Stimulated activated CD8-positive, alpha-beta memory T cell treated with anti-CD3 and anti-CD28 coated beads, Interleukin-15, amount 100 ng/mL, for 48 hours (primary cell): ENCODE measurements around the gene CYP21A2.
"Not testable (repeated sequence)": the region's sequence is repeated elsewhere in the genome, so short reads cannot be mapped to it uniquely, and the experiment has no call there.

Experiments
- DNase-seq, 2 donors: peaks; one replicate each; pipeline ENCODE4 v3.0.0-alpha.2; 2020; ENCODE audit warnings: low read depth in 2 of 2

The CYP21A2 gene

DNA sequence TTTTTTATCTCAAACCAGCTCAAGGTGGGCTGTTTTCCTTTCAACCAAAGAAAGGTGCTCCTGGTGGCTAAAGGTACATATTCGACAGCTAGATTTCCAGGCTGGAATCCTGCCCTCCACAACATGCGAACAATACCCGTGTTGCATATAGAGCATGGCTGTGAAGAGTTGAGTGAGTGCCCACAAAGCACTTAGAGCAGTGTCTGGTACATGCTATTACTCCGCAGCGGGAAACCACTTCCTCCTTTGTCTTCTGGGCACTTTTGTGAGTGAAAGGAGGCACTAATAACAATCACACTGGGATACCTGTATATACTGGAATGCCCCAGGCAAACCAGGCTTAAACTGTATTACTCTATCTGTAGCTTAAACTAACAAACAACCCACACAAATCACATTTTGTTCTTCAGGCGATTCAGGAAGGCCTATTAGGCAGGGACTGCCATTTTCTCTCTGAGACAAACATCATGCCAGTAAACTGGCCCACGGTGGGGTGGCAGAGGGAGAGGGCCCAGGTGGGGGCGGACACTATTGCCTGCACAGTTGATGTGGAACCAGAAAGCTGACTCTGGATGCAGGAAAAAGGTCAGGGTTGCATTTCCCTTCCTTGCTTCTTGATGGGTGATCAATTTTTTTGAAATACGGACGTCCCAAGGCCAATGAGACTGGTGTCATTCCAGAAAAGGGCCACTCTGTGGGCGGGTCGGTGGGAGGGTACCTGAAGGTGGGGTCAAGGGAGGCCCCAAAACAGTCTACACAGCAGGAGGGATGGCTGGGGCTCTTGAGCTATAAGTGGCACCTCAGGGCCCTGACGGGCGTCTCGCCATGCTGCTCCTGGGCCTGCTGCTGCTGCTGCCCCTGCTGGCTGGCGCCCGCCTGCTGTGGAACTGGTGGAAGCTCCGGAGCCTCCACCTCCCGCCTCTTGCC is at the start of gene CYP21A2:
Gene CYP21A2 (plus strand): TSS at position 818 of the 927 bp plus-strand sequence. CDS start 8 bp downstream, at position 826.
- DNase-seq: not testable (repeated sequence)

DNA sequence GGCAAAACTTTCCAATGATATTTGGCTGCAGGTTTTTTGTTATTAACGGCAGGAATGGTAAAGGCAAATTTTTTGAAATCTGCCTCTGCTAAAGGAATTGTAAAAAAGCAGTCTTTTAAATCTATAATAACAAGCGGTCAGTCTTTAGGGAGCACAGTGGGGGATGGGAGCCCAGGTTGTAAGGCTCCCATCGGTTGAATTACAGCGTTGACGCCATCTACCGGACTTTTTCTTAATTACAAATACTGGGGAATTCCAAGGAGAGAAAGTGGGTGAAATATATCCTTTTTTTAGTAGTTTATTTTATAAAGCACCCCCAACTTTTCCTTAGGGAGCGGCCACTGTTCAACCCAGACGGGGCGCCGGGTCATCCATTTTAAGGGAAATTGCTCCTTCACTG is 48.9 kb upstream of the CYP21A2 start:
- DNase-seq: not testable (repeated sequence)

DNA sequence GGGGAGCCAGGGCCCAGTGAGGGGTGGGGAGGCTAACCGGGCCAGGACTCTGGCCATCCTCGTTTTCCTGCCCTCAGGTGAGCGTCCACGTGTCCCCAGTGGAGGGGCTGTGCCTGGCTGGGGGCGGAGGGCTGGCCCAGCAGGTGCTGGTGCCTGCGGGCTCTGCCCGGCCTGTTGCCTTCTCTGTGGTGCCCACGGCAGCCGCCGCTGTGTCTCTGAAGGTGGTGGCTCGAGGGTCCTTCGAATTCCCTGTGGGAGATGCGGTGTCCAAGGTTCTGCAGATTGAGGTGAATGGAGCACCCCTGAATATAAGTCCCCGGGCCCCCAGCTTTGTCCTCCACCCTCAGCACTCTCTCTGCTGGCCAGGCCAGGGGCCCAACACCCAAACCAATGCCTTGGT is 43.8 kb upstream of the CYP21A2 start:
- not testable (repeated sequence) for DNase-seq

DNA sequence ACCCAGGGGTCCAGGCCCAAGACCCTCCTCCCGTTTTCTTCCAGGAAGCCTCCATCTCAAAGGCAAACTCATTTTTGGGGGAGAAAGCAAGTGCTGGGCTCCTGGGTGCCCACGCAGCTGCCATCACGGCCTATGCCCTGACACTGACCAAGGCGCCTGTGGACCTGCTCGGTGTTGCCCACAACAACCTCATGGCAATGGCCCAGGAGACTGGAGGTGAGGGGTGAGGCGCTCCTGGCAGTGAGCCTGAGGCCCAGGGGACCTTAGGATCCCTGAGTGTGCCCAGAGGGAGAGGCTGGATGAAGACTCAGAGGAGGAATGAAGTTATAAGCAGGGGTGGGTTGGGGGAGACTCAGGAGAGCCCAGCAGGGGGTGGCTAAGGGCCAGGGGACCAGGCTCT is 41.8 kb upstream of the CYP21A2 start:
- not testable (repeated sequence) for DNase-seq

DNA sequence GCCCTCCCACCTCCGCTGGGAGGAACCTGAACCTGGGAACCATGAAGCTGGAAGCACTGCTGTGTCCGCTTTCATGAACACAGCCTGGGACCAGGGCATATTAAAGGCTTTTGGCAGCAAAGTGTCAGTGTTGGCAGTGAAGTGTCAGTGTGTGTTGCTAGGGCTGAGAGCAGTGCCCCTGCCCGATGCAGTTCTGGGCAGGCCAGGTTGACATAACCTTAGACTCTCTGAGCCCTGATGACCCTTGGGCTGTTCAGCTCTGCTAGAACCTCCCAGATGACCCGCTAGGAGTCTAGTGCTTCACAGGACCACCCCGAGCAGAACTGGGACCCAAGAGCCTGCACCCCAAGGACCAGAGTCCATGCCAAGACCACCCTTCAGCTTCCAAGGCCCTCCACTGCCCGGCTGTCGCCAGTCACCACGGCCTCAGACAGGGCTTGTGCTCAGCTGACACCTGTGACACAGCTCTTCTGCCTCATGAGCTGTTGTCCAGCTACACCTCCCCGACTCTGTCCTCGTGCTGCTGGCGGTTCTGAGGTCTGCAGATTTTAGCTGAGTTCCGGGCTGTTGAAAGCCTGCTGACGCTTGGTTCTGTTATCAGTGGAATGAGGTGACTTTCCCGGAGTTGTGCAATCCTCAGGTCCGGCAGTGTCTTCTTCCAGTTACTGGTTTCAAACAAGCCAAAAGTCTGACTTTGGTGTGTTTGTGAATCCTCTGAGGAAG is 35.5 kb upstream of the CYP21A2 start:
- DNase-seq: not testable (repeated sequence)

DNA sequence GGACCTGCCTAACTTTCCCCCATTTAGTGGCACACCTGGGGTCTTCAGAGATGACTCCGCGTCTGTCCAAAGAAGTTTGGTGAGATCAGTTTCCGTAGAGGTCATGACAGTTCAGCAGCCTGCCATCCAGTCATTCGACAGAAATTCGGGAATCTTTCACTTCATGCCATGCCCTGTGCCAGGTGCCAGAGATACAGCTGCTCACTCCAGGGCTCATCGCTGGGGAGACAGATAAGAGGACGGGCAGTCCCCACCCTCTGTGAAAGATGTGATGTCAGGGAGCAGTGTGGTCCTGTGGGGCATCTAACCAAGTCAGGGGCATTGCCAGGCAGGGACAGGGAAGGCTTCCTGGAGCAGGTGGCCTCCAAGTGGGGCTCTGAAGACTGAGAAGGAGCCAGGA is 34.9 kb upstream of the CYP21A2 start:
- not testable (repeated sequence) for DNase-seq

DNA sequence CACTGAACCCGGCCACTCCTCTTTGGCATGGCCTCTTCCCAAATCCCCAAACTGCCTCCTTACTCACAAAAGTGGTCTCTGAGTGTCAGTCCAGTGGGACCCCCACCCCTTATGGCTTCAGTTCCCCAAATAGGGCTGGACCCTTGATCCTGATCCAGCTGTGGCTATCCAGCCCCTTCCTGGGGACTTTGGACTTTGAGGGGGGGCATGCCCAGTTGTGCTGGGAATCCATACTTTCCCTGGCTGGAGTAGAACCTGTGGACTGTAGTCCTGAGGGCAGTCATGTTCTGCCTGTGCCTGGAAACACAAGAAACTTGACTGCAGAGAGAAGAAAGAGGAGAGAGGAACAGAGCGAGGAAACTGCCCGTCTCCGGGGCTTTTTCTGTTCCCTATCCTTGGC is 33.8 kb upstream of the CYP21A2 start:
- not testable (repeated sequence) for DNase-seq

DNA sequence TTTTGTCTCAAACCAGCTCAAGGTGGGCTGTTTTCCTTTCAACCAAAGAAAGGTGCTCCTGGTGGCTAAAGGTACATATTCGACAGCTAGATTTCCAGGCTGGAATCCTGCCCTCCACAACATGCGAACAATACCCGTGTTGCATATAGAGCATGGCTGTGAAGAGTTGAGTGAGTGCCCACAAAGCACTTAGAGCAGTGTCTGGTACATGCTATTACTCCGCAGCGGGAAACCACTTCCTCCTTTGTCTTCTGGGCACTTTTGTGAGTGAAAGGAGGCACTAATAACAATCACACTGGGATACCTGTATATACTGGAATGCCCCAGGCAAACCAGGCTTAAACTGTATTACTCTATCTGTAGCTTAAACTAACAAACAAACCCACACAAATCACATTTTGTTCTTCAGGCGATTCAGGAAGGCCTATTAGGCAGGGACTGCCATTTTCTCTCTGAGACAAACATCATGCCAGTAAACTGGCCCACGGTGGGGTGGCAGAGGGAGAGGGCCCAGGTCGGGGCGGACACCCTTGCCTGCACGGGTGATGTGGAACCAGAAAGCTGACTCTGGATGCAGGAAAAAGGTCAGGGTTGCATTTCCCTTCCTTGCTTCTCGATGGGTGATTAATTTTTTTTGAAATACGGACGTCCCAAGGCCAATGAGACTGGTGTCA is 33.2 kb upstream of the CYP21A2 start:
- DNase-seq: not testable (repeated sequence)

DNA sequence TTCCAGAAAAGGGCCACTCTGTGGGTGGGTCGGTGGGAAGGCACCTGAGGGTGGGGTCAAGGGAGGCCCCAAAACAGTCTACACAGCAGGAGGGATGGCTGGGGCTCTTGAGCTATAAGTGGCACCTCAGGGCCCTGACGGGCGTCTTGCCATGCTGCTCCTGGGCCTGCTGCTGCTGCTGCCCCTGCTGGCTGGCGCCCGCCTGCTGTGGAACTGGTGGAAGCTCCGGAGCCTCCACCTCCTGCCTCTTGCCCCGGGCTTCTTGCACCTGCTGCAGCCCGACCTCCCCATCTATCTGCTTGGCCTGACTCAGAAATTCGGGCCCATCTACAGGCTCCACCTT is 32.7 kb upstream of the CYP21A2 start:
- not testable (repeated sequence) for DNase-seq

DNA sequence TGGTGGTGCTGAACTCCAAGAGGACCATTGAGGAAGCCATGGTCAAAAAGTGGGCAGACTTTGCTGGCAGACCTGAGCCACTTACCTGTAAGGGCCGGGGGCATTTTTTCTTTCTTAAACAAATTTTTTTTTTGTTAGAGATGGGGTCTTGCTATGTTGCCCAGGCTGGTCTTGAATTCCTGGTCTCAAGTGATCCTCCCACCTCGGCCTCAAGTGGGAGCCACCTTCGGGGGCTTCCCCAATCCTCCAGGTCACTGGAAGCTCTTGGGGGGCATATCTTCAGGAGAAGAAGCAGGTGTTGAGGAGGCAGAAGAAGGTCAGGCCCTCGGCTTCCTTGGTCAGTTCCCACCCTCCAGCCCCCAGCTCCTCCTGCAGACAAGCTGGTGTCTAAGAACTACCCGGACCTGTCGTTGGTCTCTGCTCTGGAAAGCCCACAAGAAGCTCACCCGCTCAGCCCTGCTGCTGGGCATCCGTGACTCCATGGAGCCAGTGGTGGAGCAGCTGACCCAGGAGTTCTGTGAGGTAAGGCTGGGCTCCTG is 32.2 kb upstream of the CYP21A2 start:
- not testable (repeated sequence) for DNase-seq

DNA sequence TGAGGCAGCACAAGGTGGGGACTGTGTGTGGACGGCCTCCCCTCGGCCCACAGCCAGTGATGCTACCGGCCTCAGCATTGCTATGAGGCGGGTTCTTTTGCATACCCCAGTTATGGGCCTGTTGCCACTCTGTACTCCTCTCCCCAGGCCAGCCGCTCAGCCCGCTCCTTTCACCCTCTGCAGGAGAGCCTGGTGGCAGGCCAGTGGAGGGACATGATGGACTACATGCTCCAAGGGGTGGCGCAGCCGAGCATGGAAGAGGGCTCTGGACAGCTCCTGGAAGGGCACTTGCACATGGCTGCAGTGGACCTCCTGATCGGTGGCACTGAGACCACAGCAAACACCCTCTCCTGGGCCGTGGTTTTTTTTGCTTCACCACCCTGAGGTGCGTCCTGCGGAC is 31.1 kb upstream of the CYP21A2 start:
- DNase-seq: not testable (repeated sequence)

DNA sequence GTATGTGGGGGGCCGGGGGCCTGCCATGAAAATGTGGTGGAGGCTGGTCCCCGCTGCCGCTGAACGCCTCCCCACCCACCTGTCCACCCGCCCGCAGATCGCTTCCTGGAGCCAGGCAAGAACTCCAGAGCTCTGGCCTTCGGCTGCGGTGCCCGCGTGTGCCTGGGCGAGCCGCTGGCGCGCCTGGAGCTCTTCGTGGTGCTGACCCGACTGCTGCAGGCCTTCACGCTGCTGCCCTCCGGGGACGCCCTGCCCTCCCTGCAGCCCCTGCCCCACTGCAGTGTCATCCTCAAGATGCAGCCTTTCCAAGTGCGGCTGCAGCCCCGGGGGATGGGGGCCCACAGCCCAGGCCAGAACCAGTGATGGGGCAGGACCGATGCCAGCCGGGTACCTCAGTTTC is 30.2 kb upstream of the CYP21A2 start:
- not testable (repeated sequence) for DNase-seq

DNA sequence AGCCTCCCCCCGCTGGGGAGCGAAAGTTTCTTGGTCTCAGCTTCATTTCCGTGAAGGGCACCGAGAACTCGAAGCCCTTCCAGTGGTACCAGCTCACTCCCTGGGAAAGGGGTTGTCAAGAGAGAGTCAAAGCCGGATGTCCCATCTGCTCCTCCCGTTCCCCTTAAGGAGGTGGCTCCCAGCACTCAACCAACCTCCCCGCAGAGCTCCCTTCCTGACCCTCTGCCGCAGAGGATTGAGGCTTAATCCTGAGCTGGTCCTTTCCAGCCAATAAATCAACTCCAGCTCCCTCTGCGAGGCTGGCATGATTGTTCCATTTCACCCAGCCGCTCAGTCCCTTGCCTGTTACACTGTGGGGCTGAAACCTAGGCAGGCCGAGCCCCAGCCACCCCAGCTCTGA is 29.6 kb upstream of the CYP21A2 start:
- DNase-seq: not testable (repeated sequence)

DNA sequence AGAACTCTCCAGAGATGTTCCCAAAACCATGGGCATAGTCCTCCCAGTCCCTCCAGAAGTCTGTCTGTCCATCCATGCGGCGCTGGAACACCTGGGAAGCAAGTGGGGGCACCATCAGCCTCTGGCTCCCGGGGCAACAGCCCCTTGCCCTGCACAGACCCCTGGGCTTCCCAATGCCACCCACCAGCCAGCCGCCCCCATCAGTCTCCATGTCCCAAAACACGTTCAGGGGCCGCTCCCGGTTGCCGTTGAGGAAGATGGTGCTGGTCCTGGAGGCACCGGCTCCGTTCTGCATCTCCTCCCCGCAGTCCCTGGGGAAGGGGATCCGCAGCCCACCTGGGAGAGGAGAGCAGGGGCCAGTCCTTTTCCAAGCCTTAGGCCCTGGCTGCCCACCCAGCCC is 28.7 kb upstream of the CYP21A2 start:
- DNase-seq: not testable (repeated sequence)

DNA sequence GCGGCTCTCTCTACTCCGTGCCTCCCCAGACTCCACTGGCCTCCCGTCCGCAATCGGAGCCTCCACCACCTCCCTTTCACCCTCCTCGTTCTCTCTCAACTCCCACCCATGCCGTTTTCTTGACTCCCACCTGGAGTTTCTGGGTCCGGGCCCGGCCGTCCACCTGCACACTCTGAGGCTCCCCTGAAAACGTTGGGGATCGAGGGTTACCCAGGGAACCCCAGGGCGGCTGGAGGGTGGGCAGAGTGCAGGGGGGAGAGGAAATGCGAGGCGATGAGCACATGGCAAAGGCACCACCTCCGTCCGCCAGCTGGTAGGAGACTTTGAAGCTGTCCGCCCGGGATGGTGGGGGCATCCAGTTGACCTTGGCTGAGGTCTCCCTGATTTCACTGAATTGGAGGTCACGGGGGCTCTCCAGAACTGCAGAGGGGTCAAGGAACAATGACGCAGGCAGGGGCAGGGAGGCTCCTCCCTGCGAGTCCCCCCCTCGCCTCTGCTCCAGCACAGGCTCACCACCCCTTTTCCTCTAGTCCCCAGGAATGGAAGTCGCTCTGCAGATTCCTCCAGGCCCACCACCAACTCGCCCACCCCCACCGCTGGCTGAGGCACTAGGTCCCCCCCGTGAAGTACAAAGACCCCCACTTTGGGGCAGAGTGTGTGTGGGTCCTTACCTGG is 27.2 kb upstream of the CYP21A2 start:
- not testable (repeated sequence) for DNase-seq

DNA sequence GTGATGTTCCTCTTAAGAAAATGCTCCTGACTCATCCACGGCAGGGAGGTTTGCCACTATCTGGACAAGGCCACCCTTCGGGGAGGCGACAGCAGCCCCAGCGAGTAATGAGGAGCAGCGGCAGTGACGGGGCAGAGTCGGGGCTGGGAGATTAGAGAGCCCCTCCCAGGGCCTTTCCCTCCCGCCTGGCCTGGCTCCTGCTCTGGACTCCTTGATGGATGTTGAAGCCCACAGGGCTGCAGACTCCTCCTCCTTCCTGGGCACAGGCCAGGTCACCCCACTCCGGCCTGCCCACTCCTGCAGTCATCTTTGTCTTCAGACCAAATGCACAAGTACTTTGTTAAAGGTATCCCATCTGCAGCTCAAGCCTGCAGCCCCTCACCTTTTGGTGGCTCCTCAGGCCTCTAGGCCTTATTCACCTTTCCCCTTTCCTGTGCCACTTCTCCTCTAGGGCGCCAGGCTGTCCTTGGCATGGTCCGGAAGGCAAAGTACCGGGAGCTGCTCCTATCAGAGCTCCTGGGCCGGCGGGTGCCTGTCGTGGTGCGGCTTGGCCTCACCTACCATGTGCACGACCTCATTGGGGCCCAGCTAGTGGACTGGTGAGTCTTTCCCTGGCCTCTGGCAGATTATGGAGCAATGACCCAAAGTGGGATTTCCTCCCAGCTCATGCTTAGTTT is 25.1 kb upstream of the CYP21A2 start:
- not testable (repeated sequence) for DNase-seq

DNA sequence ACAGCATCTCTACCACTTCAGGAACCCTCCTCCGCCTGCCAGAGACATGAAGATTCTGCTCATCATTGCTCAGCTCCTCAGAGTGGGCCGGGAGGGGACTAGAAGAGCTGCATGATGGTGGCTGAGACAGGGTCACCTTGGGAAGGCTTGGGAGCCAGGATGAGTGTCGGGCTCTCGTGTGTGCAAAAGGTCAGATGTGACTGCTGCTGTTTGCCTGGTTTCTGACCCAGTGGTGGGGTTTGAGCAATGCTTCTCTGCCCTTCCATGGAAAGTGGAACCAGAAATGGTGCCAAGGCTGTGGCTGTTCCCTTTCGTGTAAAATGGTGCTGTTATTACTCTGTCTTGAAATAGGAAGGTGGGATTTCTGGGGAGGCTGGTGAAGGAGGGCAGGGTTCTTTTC is 24.5 kb upstream of the CYP21A2 start:
- not testable (repeated sequence) for DNase-seq

DNA sequence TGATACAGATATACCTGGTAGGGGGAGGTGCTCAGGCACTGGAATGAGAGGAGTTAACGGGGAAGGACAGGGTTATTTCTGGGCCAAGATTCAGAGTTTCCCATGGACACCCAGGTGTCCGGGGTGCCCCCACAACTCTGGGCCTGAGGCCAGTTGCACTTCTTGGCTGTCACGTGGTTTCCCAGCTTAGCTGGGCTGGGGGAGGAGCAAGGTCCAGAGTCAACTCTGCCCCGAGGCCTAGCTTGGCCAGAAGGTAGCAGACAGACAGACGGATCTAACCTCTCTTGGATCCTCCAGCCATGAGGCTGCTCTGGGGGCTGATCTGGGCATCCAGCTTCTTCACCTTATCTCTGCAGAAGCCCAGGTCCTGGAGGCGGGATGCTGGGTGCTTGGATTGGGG is 23.7 kb upstream of the CYP21A2 start, which contains the start of gene C4B:
Gene C4B (plus strand): TSS at position 249 of the 400 bp plus-strand sequence. CDS start 51 bp downstream, at position 300.
- not testable (repeated sequence) for DNase-seq

DNA sequence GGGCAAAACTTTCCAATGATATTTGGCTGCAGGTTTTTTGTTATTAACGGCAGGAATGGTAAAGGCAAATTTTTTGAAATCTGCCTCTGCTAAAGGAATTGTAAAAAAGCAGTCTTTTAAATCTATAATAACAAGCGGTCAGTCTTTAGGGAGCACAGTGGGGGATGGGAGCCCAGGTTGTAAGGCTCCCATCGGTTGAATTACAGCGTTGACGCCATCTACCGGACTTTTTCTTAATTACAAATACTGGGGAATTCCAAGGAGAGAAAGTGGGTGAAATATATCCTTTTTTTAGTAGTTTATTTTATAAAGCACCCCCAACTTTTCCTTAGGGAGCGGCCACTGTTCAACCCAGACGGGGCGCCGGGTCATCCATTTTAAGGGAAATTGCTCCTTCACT is 16.1 kb upstream of the CYP21A2 start:
- DNase-seq: not testable (repeated sequence)

DNA sequence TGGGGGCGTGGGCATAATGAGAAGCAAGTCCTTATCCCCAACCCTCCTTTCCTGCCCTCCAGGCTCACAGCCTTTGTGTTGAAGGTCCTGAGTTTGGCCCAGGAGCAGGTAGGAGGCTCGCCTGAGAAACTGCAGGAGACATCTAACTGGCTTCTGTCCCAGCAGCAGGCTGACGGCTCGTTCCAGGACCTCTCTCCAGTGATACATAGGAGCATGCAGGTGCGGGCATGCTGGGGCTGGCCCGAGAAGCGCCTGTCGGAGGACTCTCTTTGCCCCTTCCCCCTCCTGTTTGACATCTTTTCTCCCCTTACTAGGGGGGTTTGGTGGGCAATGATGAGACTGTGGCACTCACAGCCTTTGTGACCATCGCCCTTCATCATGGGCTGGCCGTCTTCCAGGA is 9.6 kb upstream of the CYP21A2 start:
- not testable (repeated sequence) for DNase-seq

DNA sequence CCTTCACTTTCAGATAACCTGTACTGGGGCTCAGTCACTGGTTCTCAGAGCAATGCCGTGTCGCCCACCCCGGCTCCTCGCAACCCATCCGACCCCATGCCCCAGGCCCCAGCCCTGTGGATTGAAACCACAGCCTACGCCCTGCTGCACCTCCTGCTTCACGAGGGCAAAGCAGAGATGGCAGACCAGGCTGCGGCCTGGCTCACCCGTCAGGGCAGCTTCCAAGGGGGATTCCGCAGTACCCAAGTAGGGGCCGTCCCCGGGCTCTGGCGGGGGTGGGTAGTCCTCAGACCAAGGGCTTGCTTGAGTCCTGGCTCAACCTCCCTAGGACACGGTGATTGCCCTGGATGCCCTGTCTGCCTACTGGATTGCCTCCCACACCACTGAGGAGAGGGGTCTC is 8.7 kb upstream of the CYP21A2 start:
- not testable (repeated sequence) for DNase-seq
